Smooth muscle cell of the pulmonary artery (primary cell): ENCODE results near the gene IL33. TPM values are rescaled to one million over a fixed set of nuclear protein-coding genes. Genes with fewer than 3 reads are reported as not detected.

ENCODE experiments used
- total RNA-seq: library from RNA; depleted of rRNA; stranded (reverse); fragments of >200 nt; gene quantifications from 2 replicates; pipeline ENCODE4 v1.2.3, GENCODE V29; 2014

Gene IL33
- total RNA-seq = 65.7 and 214 TPM in 2 replicates

GRCh38 chr9:6215562-6215961 is at the start of gene IL33:
TSS of gene IL33 (plus strand) at chr9:6215807. CDS start at chr9:6241695, 25,888 bp downstream.

Other genes starting within 250 kb of the IL33 start
- gene RANBP6, start 200.2 kb upstream of the IL33 start, total RNA-seq = 21.0 and 29.5 TPM in 2 replicates
- gene TPD52L3, start 112.6 kb downstream of the IL33 start, total RNA-seq = not detected in 2 replicates
- gene UHRF2, start 197.4 kb downstream of the IL33 start, total RNA-seq = 73.9 and 85.0 TPM in 2 replicates